ENCODE results near the gene SP110.
A peak's percentile ranks its signal among the peaks of the same experiment; 100 is the strongest.

SP110 gene

GRCh38 chr2:230164139-230164538, 55.6 kb downstream of the SP110 start:
- no peak for DNase-seq

GRCh38 chr2:230162981-230163380, 56.8 kb downstream of the SP110 start:
- DNase-seq: no peak

GRCh38 chr2:230161184-230161583, 58.6 kb downstream of the SP110 start:
- no peak for DNase-seq

- peak; percentile 25 for DNase-seq
Observed at GRCh38 chr2:230160112-230160660, 59.6 kb downstream of the SP110 start.

GRCh38 chr2:230158468-230158867, 61.3 kb downstream of the SP110 start:
- no peak for DNase-seq

- no peak for DNase-seq
Observed at GRCh38 chr2:230156782-230157699, 62.7 kb downstream of the SP110 start.

GRCh38 chr2:230155359-230155758, 64.4 kb downstream of the SP110 start:
- DNase-seq: no peak

GRCh38 chr2:230153390-230153976, 66.3 kb downstream of the SP110 start:
- no peak for DNase-seq

GRCh38 chr2:230152334-230152733, 67.5 kb downstream of the SP110 start:
- DNase-seq: no peak

- no peak for DNase-seq
Observed at GRCh38 chr2:230144355-230144754, 75.4 kb downstream of the SP110 start.

GRCh38 chr2:230140667-230141066, 79.1 kb downstream of the SP110 start:
- DNase-seq: no peak

GRCh38 chr2:230137902-230138539, 81.8 kb downstream of the SP110 start:
- DNase-seq: no peak

- DNase-seq: no peak
Observed at GRCh38 chr2:230135130-230135525, 84.7 kb downstream of the SP110 start.

GRCh38 chr2:230134496-230135129, 85.2 kb downstream of the SP110 start:
- DNase-seq: no peak

GRCh38 chr2:230131366-230131765, 88.4 kb downstream of the SP110 start:
- DNase-seq: no peak

- DNase-seq: no peak
Observed at GRCh38 chr2:230130668-230131364, 89.0 kb downstream of the SP110 start.

- no peak for DNase-seq
Observed at GRCh38 chr2:230129343-230129742, 90.4 kb downstream of the SP110 start.

GRCh38 chr2:230128623-230129342, 91.0 kb downstream of the SP110 start:
- DNase-seq: no peak

- no peak for DNase-seq
Observed at GRCh38 chr2:230127195-230127594, 92.6 kb downstream of the SP110 start.

GRCh38 chr2:230124757-230125431, 94.9 kb downstream of the SP110 start:
- no peak for DNase-seq

- DNase-seq: no peak
Observed at GRCh38 chr2:230124235-230124634, 95.5 kb downstream of the SP110 start.
